IMR-90 (cell line): ENCODE data around the gene PAPPA. TPM values are rescaled to one million over a fixed set of nuclear protein-coding genes. Genes with fewer than 3 reads are reported as not detected.

Experiments
- ATAC-seq: fragments of 200-7000 bp; cut with Tn5 transposase; 2 replicates; pipeline ENCODE4 v1.9.1; 2020; ENCODE audit warnings: low read depth, mild to moderate bottlenecking, moderate library complexity
- BruUV-seq: library from RNA; stranded (reverse); fragments of 400-500 nt; replicated peaks from 2 replicates; lab custom pipeline; 2021; lab: Mats Ljungman, UMichigan
- CTCF ChIA-PET: fragments of 300-600 bp; formaldehyde crosslinking; extraction: SDS; loops from one replicate; lab custom pipeline; 2021; ENCODE audit warnings: antibody characterized with exemption; lab: Yijun Ruan, JAX
- POLR2A ChIA-PET: fragments of 300-600 bp; sonication (Branson Sonifier 250); formaldehyde crosslinking; loops from one replicate; lab custom pipeline; 2022; ENCODE audit warnings: antibody characterized with exemption; ENCODE audit not compliant: unreplicated experiment; lab: Charles Lee
- DNase-seq: peaks from one replicate; pipeline ENCODE4 v3.0.0; 2013
- H2AFZ ChIP-seq: replicated peaks from 2 replicates; pipeline ENCODE3; 2013; ENCODE audit warnings: low read length, mild to moderate bottlenecking; ENCODE audit not compliant: poor library complexity
- H2AK5ac ChIP-seq: 2 replicates; pipeline ENCODE4 v1.6.1; 2013; ENCODE audit warnings: low read depth, low read length, inconsistent platforms
- H2AK9ac ChIP-seq: replicated peaks from 2 replicates; pipeline ENCODE3; 2013; ENCODE audit warnings: mild to moderate bottlenecking, low read depth, low read length, moderate library complexity; ENCODE audit not compliant: poor library complexity
- H2BK120ac ChIP-seq: 2 replicates; pipeline ENCODE4 v1.6.1; 2013; ENCODE audit warnings: low read depth, low read length, inconsistent platforms
- H2BK15ac ChIP-seq: 3 replicates; pipeline ENCODE4 v1.6.1; 2013; ENCODE audit warnings: low read depth, low read length, inconsistent platforms
- H2BK20ac ChIP-seq: 2 replicates; pipeline ENCODE4 v1.6.1; 2013; ENCODE audit warnings: low read depth, mild to moderate bottlenecking, inconsistent platforms, low read length, moderate library complexity
- H2BK5ac ChIP-seq: 2 replicates; pipeline ENCODE4 v1.6.1; 2013; ENCODE audit warnings: mild to moderate bottlenecking, low read depth, low read length, inconsistent platforms; ENCODE audit not compliant: poor library complexity, severe bottlenecking
- H3K14ac ChIP-seq: replicated peaks from 2 replicates; pipeline ENCODE4 v1.6.1; 2013; ENCODE audit warnings: low read depth, low read length, inconsistent platforms
- H3K18ac ChIP-seq: 2 replicates; pipeline ENCODE4 v1.6.1; 2013; ENCODE audit warnings: low read depth, low read length, control low read depth
- H3K23ac ChIP-seq: 2 replicates; pipeline ENCODE4 v1.6.1; 2013; ENCODE audit warnings: low read depth, low read length, inconsistent platforms
- H3K27ac ChIP-seq: 2 replicates; pipeline ENCODE4 v1.5.1; 2013; ENCODE audit warnings: mild to moderate bottlenecking, control low read depth, low read length; ENCODE audit not compliant: insufficient read depth
- H3K27me3 ChIP-seq: 2 replicates; pipeline ENCODE4 v1.6.1; 2013; ENCODE audit warnings: low read length; ENCODE audit not compliant: control insufficient read depth, insufficient read depth
- H3K36me3 ChIP-seq: 2 replicates; pipeline ENCODE4 v1.6.1; 2013; ENCODE audit warnings: low read length, mixed read lengths; ENCODE audit not compliant: control insufficient read depth, insufficient read depth
- H3K4ac ChIP-seq: 2 replicates; pipeline ENCODE4 v1.6.1; 2013; ENCODE audit warnings: low read depth, low read length, inconsistent platforms
- H3K4me1 ChIP-seq: 2 replicates; pipeline ENCODE4 v1.6.1; 2013; ENCODE audit warnings: low read length, mixed read lengths; ENCODE audit not compliant: control insufficient read depth, insufficient read depth
- H3K4me2 ChIP-seq: 2 replicates; pipeline ENCODE4 v1.6.1; 2013; ENCODE audit warnings: low read depth, mild to moderate bottlenecking, control low read depth, low read length, moderate library complexity
- H3K4me3 ChIP-seq: 2 replicates; pipeline ENCODE4 v1.5.1; 2013; ENCODE audit warnings: low read depth, mild to moderate bottlenecking, control low read depth, low read length, moderate library complexity; ENCODE audit not compliant: insufficient read depth
- H3K56ac ChIP-seq: 2 replicates; pipeline ENCODE4 v1.6.1; 2013; ENCODE audit warnings: low read length, inconsistent platforms; ENCODE audit not compliant: insufficient read depth; ENCODE audit errors: extremely low read depth
- H3K79me1 ChIP-seq, 2 experiments: 2 replicates each; pipeline ENCODE4 v1.6.1; 2013; ENCODE audit warnings: low read length in 2 of 2, inconsistent platforms in 1 of 2, low read depth in 1 of 2
- H3K9ac ChIP-seq: 2 replicates; pipeline ENCODE4 v1.6.1; 2013; ENCODE audit warnings: low read depth, low read length, control low read depth
- H3K9me1 ChIP-seq: 2 replicates; pipeline ENCODE4 v1.6.1; 2013; ENCODE audit warnings: low read length, inconsistent platforms; ENCODE audit not compliant: insufficient read depth
- H3K9me3 ChIP-seq: 2 replicates; pipeline ENCODE4 v1.6.1; 2013; ENCODE audit warnings: low read length; ENCODE audit not compliant: control insufficient read depth, insufficient read depth
- H4K20me1 ChIP-seq: 2 replicates; pipeline ENCODE4 v1.6.1; 2013; ENCODE audit warnings: low read length, inconsistent platforms; ENCODE audit not compliant: insufficient read depth
- H4K5ac ChIP-seq: 2 replicates; pipeline ENCODE4 v1.6.1; 2013; ENCODE audit warnings: mild to moderate bottlenecking, low read depth, low read length, control low read depth
- H4K8ac ChIP-seq, 2 experiments: 2 replicates each; pipeline ENCODE4 v1.6.1; 2013; ENCODE audit warnings: low read depth in 2 of 2, low read length in 2 of 2, control low read depth in 1 of 2, inconsistent platforms in 1 of 2
- H4K91ac ChIP-seq: 2 replicates; pipeline ENCODE4 v1.6.1; 2013; ENCODE audit warnings: low read depth, low read length, inconsistent platforms; ENCODE audit not compliant: insufficient read depth
- CEBPB ChIP-seq: IDR thresholded peaks from 2 replicates; pipeline ENCODE4 v1.6.1; 2012; ENCODE audit warnings: low read depth, low read length, improper control_type of control experiment
- CHD1 ChIP-seq: IDR thresholded peaks from 2 replicates; pipeline ENCODE4 v1.6.1; 2012; ENCODE audit warnings: low read depth, low read length, improper control_type of control experiment
- MAFK ChIP-seq: IDR thresholded peaks from 2 replicates; pipeline ENCODE4 v1.6.1; 2012; ENCODE audit warnings: low read depth, low read length, improper control_type of control experiment
- MXI1 ChIP-seq: IDR thresholded peaks from 2 replicates; pipeline ENCODE4 v1.6.1; 2012; ENCODE audit warnings: low read depth, mild to moderate bottlenecking, low read length, moderate library complexity, borderline replicate concordance
- RAD21 ChIP-seq: IDR thresholded peaks from 2 replicates; pipeline ENCODE4 v1.6.1; 2012; ENCODE audit warnings: low read length, improper control_type of control experiment
- RFX5 ChIP-seq: IDR thresholded peaks from 2 replicates; pipeline ENCODE4 v1.8.0; 2012; ENCODE audit warnings: low read depth, mild to moderate bottlenecking, low read length, moderate library complexity
- WGBS, 2 experiments: methylation state at CpG; one replicate each; pipeline versions ENCODE4 v1.1.5 to v1.1.7; 2013; ENCODE audit warnings: missing lambda C conversion rate in 2 of 2; ENCODE audit not compliant: insufficient read length in 1 of 2; ENCODE audit errors: extremely low coverage in 2 of 2; 5-methylcytosine and 5-hydroxymethylcytosine counted together
- dilution Hi-C: fragments of 300-500 bp; cut with HindIII; formaldehyde crosslinking; loops from one replicate; pipeline ENCODE4 v1.14.3; 2018; ENCODE audit warnings: low sequenced_read_pairs; ENCODE audit not compliant: unreplicated experiment
- in situ Hi-C: fragments of 300-500 bp; cut with MboI; formaldehyde crosslinking; loops from 3 replicates; pipeline ENCODE4 v1.14.3; 2019; ENCODE audit warnings: low sequenced_read_pairs, inconsistent platforms, mixed read lengths
- intact Hi-C: fragments of 100-400 bp; cut with micrococcal nuclease; formaldehyde crosslinking; loops from 2 replicates; pipeline ENCODE4 v1.10.0; 2022
- polyA plus RNA-seq, 3 experiments: library from polyadenylated mRNA; depleted of rRNA; stranded (reverse); fragments of >200 nt; gene quantifications; 2 replicates each; pipeline ENCODE4 v1.2.3, GENCODE V29; 2012; ENCODE audit warnings: low replicate concordance in 1 of 3
- total RNA-seq: library from RNA; depleted of rRNA; stranded (reverse); fragments of >200 nt; gene quantifications from 2 replicates; pipeline ENCODE4 v1.2.3, GENCODE V29; 2012

Gene PAPPA
- total and polyA plus RNA-seq, 2 of the 4 experiments (the other 2 are of a cell fraction): 8.3 to 12.4 TPM

- H2BK120ac ChIP-seq: no peak overlapping the region
- H2AK9ac ChIP-seq: no peak overlapping the region
- 0 out of 2 replicates have a peak overlapping the region, but pooled peaks have one; percentile 11 for H3K14ac ChIP-seq
- 78% methylated on average over 3 of the region's 4 CpGs; no CpG with 5 or more reads in 1 of the 2 experiments for WGBS, 2 experiments
- no peak overlapping the region for H3K9ac ChIP-seq
- H2BK15ac ChIP-seq: no peak overlapping the region
- H3K27me3 ChIP-seq: no peaks in the 10 kb centered on the region
- no peak overlapping the region for H4K8ac ChIP-seq
- POLR2A ChIA-PET: interaction anchor here (0.6 kb wide), 1 partner anchor 56 kb away, joined by 3 read pairs; no protein-coding TSS in a partner anchor
- no peak overlapping the region for H3K23ac ChIP-seq
- intact Hi-C loops: no loop called here
- H3K79me1 ChIP-seq: peaks cover 20 to 37% of the 10 kb centered on the region in 2 experiments
- no peak overlapping the region for H2BK20ac ChIP-seq
- no peak overlapping the region for H3K4ac ChIP-seq
- H3K9me3 ChIP-seq: no peaks in the 10 kb centered on the region
- H3K9me1 ChIP-seq: peaks cover 9% of the 10 kb centered on the region; the same call in 1 of the 2 replicates
- DNase-seq (peak; percentile 25), ATAC-seq (no peak; the same call in 1 of the 2 replicates)
- H3K4me2 ChIP-seq: no peak overlapping the region
- no TSS peak for BruUV-seq
- H4K5ac ChIP-seq: no peak overlapping the region
- no peak overlapping the region for H3K27ac ChIP-seq
- H3K56ac ChIP-seq: no peak overlapping the region
- in situ Hi-C loops: no loop called here
- peaks cover 32% of the 10 kb centered on the region for H3K36me3 ChIP-seq
- CTCF ChIA-PET: interaction anchor here (0.5 kb wide), 1 partner anchor 91 kb away, joined by 3 read pairs; no protein-coding TSS in a partner anchor
- no peak overlapping the region for H2AFZ ChIP-seq
- no peak overlapping the region for H3K18ac ChIP-seq
- no peak for TF ChIP-seq RFX5
- TF ChIP-seq CHD1: no peak
- no peak for TF ChIP-seq MXI1
- TF ChIP-seq CEBPB: peak; percentile 67; the same call in 1 of the 2 replicates
- no peak for TF ChIP-seq RAD21
- no peak for TF ChIP-seq MAFK
- H4K91ac ChIP-seq: no peak overlapping the region
- H2BK5ac ChIP-seq: no peak overlapping the region
- peaks cover 43% of the 10 kb centered on the region; the same call in 1 of the 2 replicates for H4K20me1 ChIP-seq
- H3K4me3 ChIP-seq: no peak overlapping the region
- H3K4me1 ChIP-seq: peaks cover 5% of the 10 kb centered on the region
- dilution Hi-C loops: no loop called here
- H2AK5ac ChIP-seq: no peak overlapping the region
These were observed 44.8 kb downstream of the PAPPA start for GRCh38 chr9:116198344-116198743.
